ENCODE measurements around the gene TRAP1. TPM values are rescaled to one million over a fixed set of nuclear protein-coding genes. Genes with fewer than 3 reads are reported as not detected.

Gene TRAP1
- polyA plus RNA-seq, 3 donors = 22.8 to 54.0 (median 22.9) TPM

DNA sequence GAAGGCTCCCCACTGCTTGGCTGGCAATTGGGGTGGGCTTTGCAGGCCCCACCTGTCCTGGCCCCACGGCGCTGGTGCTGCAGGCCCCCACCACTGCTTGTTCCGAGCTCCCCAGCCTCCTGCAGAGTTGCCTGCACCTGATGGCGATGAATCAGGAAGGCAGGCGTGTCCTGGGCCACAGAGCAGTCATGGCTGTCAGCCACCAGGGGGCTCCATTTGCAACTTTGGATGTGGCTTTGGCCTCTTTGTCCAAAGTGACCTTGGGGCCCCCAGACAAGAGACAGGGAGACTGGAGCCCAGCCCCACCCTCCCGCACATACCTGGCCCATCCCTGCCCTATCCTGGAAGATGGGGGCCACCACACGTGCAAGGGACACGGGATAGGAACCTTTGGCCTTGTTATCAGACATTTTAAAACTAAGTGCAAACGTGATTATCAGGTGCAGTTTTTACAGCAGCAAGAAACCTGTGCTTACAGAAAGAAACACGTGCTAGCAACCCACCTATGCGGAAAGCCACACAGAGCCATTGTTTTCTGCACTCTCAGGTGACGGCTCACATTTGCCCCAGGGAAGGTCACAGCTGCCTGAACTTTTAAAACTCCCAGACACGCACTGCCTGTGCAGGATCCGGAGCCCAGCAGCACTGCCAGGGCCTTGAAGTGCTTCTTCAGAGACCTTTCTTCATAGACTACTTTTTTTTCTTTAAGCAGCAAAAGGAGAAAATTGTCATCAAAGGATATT, 62.9 kb downstream of the TRAP1 start, which contains the start of gene DNASE1:
DNASE1 (plus strand) TSS at position 443 of the 743 bp plus-strand sequence. CDS start 683 bp downstream, outside the sequence.
- peak within 1 kb of the TSS in 3 of 7 donors; percentile 16 to 42 (median 33) for H3K27ac Mint-ChIP-seq
- Histone ChIP-seq H3K4me1 (ENCODE audit: control insufficient read depth in 1 of 2, insufficient read depth in 2 of 2, low read length in 2 of 2) (no peaks in the 10 kb centered on the region), H3K4me3 (replicated peaks in 1 of 3; ENCODE audit: low read depth in 2 of 3, low read length in 3 of 3) (no peak within 1 kb of the TSS), H3K4me2 (replicated peaks; ENCODE audit: extremely low read depth, low read length, poor library complexity, severe bottlenecking) (no peak within 1 kb of the TSS), H3K36me3 (replicated peaks in 1 of 2; ENCODE audit: control insufficient read depth in 1 of 2, insufficient read depth in 2 of 2, low read length in 2 of 2) (peaks cover 55 to 75% of the 10 kb centered on the region in 2 donors), H3K9ac (ENCODE audit: insufficient read depth, low read length, poor library complexity, severe bottlenecking) (no peak within 1 kb of the TSS), H3K27ac (ENCODE audit: low read depth in 1 of 2, low read length in 2 of 2) (no peak within 1 kb of the TSS), H3K9me3 (replicated peaks in 1 of 2; ENCODE audit: control insufficient read depth in 1 of 2, insufficient read depth in 1 of 2, low read length in 2 of 2) (no peaks in the 10 kb centered on the region), H3K27me3 (ENCODE audit: control insufficient read depth in 2 of 2, insufficient read depth in 2 of 2, low read length in 2 of 2) (no peaks in the 10 kb centered on the region), H4K20me1 (ENCODE audit: insufficient read depth, low read length) (no peaks in the 10 kb centered on the region), H3K79me2 (ENCODE audit: insufficient read depth, low read length) (no peaks in the 10 kb centered on the region), H2AFZ (ENCODE audit: insufficient read depth, low read depth, low read length, poor library complexity, severe bottlenecking) (no peak within 1 kb of the TSS)
- H3K36me3 Mint-ChIP-seq = peaks cover 67 to 85% of the 10 kb centered on the region in 2 donors
- no peak within 1 kb of the TSS for H3K4me3 Mint-ChIP-seq
- intact Hi-C loops (cut with micrococcal nuclease) = no loop called here
- H3K4me1 Mint-ChIP-seq = peaks cover 1% of the 10 kb centered on the region
- TF ChIP-seq CTCF (IDR thresholded peaks at IDR 0.05) = peak; percentile 89
- 73% methylated on average over 12 of the region's 14 CpGs for WGBS (ENCODE audit: insufficient coverage)
- peak; percentile 41 to 55 (median 43) for DNase-seq
- no peaks in the 10 kb centered on the region for H3K9me3 Mint-ChIP-seq
- H3K27me3 Mint-ChIP-seq (ENCODE audit: low read depth in 3 of 3) = no peaks in the 10 kb centered on the region

GRCh38 chr16:3652373-3653195, 64.7 kb downstream of the TRAP1 start:
- Histone ChIP-seq H3K4me1 (ENCODE audit: control insufficient read depth in 1 of 2, insufficient read depth in 2 of 2, low read length in 2 of 2) (no peaks in the 10 kb centered on the region), H3K79me2 (ENCODE audit: insufficient read depth, low read length) (no peaks in the 10 kb centered on the region), H4K20me1 (ENCODE audit: insufficient read depth, low read length) (no peaks in the 10 kb centered on the region), H3K4me3 (replicated peaks in 1 of 3; ENCODE audit: low read depth in 2 of 3, low read length in 3 of 3) (no peak overlapping the region), H3K36me3 (replicated peaks in 1 of 2; ENCODE audit: control insufficient read depth in 1 of 2, insufficient read depth in 2 of 2, low read length in 2 of 2) (peaks cover 42 to 57% of the 10 kb centered on the region in 2 donors), H3K27me3 (ENCODE audit: control insufficient read depth in 2 of 2, insufficient read depth in 2 of 2, low read length in 2 of 2) (no peaks in the 10 kb centered on the region), H3K9me3 (replicated peaks in 1 of 2; ENCODE audit: control insufficient read depth in 1 of 2, insufficient read depth in 1 of 2, low read length in 2 of 2) (no peaks in the 10 kb centered on the region), H3K4me2 (replicated peaks; ENCODE audit: extremely low read depth, low read length, poor library complexity, severe bottlenecking) (no peak overlapping the region), H3K27ac (ENCODE audit: low read depth in 1 of 2, low read length in 2 of 2) (no peak overlapping the region), H3K9ac (ENCODE audit: insufficient read depth, low read length, poor library complexity, severe bottlenecking) (no peak overlapping the region), H2AFZ (ENCODE audit: insufficient read depth, low read depth, low read length, poor library complexity, severe bottlenecking) (no peak overlapping the region)
- intact Hi-C loops (cut with micrococcal nuclease) = no loop called here
- no peaks in the 10 kb centered on the region for H3K9me3 Mint-ChIP-seq
- DNase-seq = no peak
- peaks cover 1% of the 10 kb centered on the region for H3K4me1 Mint-ChIP-seq
- no peaks in the 10 kb centered on the region for H3K27me3 Mint-ChIP-seq (ENCODE audit: low read depth in 3 of 3)
- WGBS (ENCODE audit: insufficient coverage) = 97% methylated on average over 12 of the region's 14 CpGs
- peaks cover 55 to 72% of the 10 kb centered on the region in 2 donors for H3K36me3 Mint-ChIP-seq
- TF ChIP-seq CTCF (IDR thresholded peaks at IDR 0.05) = no peak
- H3K27ac Mint-ChIP-seq = peak overlapping the region in 2 of 7 donors; percentile 13 to 55
- H3K4me3 Mint-ChIP-seq = no peak overlapping the region

All from CD14-positive monocyte (primary cell).